GM21786 (cell line): ENCODE measurements around the gene BACH2.

Experiments
- ATAC-seq: cut with Tn5 transposase; IDR thresholded peaks from one replicate; pipeline ENCODE4 v1.9.1; 2021; ENCODE audit not compliant: unreplicated experiment

The BACH2 gene

GRCh38 chr6:89952686-89953085, 344.0 kb downstream of the BACH2 start:
- no peak for ATAC-seq

- no peak for ATAC-seq
These were observed 344.5 kb downstream of the BACH2 start for GRCh38 chr6:89952105-89952671.

GRCh38 chr6:89951574-89952104, 345.0 kb downstream of the BACH2 start:
- ATAC-seq: no peak

GRCh38 chr6:89950879-89951391, 345.7 kb downstream of the BACH2 start:
- no peak for ATAC-seq

- ATAC-seq: no peak
These were observed 346.2 kb downstream of the BACH2 start for GRCh38 chr6:89950446-89950845.

- ATAC-seq: no peak
These were observed 347.8 kb downstream of the BACH2 start for GRCh38 chr6:89948876-89949275.

- no peak for ATAC-seq
These were observed 351.7 kb downstream of the BACH2 start for GRCh38 chr6:89944826-89945407.

- ATAC-seq: no peak
These were observed 352.4 kb downstream of the BACH2 start for GRCh38 chr6:89944181-89944755.

- ATAC-seq: no peak
These were observed 354.0 kb downstream of the BACH2 start for GRCh38 chr6:89942601-89943000.

GRCh38 chr6:89941763-89942497, 354.7 kb downstream of the BACH2 start:
- ATAC-seq: no peak

- ATAC-seq: no peak
These were observed 355.4 kb downstream of the BACH2 start for GRCh38 chr6:89941031-89941762.

- peak; percentile 91 for ATAC-seq
These were observed 356.2 kb downstream of the BACH2 start for GRCh38 chr6:89940225-89941027.

- ATAC-seq: no peak
These were observed 357.5 kb downstream of the BACH2 start for GRCh38 chr6:89939144-89939543.

- ATAC-seq: no peak
These were observed 358.6 kb downstream of the BACH2 start for GRCh38 chr6:89938014-89938413.

GRCh38 chr6:89936177-89936576, 360.5 kb downstream of the BACH2 start:
- ATAC-seq: no peak

- no peak for ATAC-seq
These were observed 361.8 kb downstream of the BACH2 start for GRCh38 chr6:89934685-89935366.

GRCh38 chr6:89932245-89932802, 364.3 kb downstream of the BACH2 start:
- ATAC-seq: no peak

GRCh38 chr6:89930789-89931188, 365.9 kb downstream of the BACH2 start:
- no peak for ATAC-seq

GRCh38 chr6:89928604-89929003, 368.0 kb downstream of the BACH2 start:
- ATAC-seq: no peak
